ENCODE measurements around the gene KCNQ1. TPM values are rescaled to one million over a fixed set of nuclear protein-coding genes. Genes with fewer than 3 reads are reported as not detected.

Gene KCNQ1
- total and polyA plus RNA-seq, 2 experiments from 2014 or later, result 0.45 to 0.87 TPM

DNA sequence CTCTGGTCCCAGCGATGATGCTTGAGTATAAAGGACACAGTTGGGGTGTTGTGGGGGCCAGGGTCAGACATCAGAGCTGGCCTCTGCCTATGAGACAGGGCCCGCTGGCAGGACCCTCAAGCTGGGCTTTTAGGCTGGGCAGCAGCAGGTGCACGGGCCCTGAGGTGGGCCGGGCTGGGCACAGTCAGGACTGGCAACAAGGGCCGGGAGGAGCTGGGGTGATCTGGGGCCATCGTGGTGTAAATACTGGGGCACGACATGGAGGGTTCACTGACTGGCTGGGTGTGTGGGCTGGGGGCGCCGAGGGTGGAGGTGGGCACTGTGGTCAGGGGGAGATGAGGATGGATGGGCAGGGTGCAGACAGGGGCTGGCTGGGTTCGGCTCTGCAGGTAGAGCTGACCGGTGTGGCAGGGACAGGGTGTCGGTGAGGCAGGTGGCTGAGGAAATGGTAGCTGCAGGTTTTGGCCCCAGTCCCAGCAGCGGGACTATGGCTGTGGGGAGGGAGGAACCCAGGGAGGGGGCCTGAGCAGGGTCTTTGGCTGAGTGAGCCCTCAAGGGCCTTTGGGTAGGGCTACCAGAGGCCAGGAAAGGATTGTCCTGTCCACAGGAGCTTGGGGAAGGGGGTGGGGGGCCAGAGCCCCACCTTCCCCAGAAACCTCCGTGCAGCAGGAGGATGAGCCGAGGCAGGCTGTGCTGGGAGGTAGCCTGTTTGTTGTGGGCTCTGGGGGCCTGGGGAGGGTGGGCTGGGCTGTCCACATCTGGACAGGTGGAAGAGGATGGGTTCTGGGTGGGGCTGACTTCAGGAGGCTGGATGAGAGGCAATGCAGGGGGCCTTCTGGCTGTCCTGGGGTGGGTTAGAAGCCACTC is 81.4 kb downstream of the KCNQ1 start:
- no peaks in the 10 kb centered on the region for H3K9me3 Mint-ChIP-seq
- H3K27me3 Mint-ChIP-seq (ENCODE audit: insufficient read depth, low read depth, poor library complexity), result peaks cover 22% of the 10 kb centered on the region
- Histone ChIP-seq H3K36me3 (ENCODE audit: insufficient read depth) (no peaks in the 10 kb centered on the region), H4K20me1 (replicated peaks; ENCODE audit: insufficient read depth) (no peaks in the 10 kb centered on the region), H3K27me3 (ENCODE audit: insufficient read depth) (no peaks in the 10 kb centered on the region), H3K4me2 (no peak overlapping the region), H3K79me2 (replicated peaks; ENCODE audit: insufficient read depth) (no peaks in the 10 kb centered on the region), H3K4me1 (ENCODE audit: insufficient read depth) (no peaks in the 10 kb centered on the region), H2AFZ (no peak overlapping the region), H3K9me2 (ENCODE audit: insufficient read depth) (no peaks in the 10 kb centered on the region), H3F3A (replicated peaks; ENCODE audit: low read depth) (no peaks in the 10 kb centered on the region), H3K27ac (ENCODE audit: low read depth) (no peak overlapping the region), H3K4me3 (no peak overlapping the region)
- no peak for TF ChIP-seq STAT1 (IDR thresholded peaks at IDR 0.05; ENCODE audit: unreplicated experiment)
- TF ChIP-seq ZNF114 (CRISPR knock-in tag; IDR thresholded peaks at IDR 0.05), result no peak
- no peak for TF ChIP-seq EZH2 (IDR thresholded peaks at IDR 0.05; ENCODE audit: low read depth, unreplicated experiment)
- TF ChIP-seq ZNF331 (CRISPR knock-in tag; IDR thresholded peaks at IDR 0.05; ENCODE audit: low read depth), result no peak
- TF ChIP-seq, protein P1, sequence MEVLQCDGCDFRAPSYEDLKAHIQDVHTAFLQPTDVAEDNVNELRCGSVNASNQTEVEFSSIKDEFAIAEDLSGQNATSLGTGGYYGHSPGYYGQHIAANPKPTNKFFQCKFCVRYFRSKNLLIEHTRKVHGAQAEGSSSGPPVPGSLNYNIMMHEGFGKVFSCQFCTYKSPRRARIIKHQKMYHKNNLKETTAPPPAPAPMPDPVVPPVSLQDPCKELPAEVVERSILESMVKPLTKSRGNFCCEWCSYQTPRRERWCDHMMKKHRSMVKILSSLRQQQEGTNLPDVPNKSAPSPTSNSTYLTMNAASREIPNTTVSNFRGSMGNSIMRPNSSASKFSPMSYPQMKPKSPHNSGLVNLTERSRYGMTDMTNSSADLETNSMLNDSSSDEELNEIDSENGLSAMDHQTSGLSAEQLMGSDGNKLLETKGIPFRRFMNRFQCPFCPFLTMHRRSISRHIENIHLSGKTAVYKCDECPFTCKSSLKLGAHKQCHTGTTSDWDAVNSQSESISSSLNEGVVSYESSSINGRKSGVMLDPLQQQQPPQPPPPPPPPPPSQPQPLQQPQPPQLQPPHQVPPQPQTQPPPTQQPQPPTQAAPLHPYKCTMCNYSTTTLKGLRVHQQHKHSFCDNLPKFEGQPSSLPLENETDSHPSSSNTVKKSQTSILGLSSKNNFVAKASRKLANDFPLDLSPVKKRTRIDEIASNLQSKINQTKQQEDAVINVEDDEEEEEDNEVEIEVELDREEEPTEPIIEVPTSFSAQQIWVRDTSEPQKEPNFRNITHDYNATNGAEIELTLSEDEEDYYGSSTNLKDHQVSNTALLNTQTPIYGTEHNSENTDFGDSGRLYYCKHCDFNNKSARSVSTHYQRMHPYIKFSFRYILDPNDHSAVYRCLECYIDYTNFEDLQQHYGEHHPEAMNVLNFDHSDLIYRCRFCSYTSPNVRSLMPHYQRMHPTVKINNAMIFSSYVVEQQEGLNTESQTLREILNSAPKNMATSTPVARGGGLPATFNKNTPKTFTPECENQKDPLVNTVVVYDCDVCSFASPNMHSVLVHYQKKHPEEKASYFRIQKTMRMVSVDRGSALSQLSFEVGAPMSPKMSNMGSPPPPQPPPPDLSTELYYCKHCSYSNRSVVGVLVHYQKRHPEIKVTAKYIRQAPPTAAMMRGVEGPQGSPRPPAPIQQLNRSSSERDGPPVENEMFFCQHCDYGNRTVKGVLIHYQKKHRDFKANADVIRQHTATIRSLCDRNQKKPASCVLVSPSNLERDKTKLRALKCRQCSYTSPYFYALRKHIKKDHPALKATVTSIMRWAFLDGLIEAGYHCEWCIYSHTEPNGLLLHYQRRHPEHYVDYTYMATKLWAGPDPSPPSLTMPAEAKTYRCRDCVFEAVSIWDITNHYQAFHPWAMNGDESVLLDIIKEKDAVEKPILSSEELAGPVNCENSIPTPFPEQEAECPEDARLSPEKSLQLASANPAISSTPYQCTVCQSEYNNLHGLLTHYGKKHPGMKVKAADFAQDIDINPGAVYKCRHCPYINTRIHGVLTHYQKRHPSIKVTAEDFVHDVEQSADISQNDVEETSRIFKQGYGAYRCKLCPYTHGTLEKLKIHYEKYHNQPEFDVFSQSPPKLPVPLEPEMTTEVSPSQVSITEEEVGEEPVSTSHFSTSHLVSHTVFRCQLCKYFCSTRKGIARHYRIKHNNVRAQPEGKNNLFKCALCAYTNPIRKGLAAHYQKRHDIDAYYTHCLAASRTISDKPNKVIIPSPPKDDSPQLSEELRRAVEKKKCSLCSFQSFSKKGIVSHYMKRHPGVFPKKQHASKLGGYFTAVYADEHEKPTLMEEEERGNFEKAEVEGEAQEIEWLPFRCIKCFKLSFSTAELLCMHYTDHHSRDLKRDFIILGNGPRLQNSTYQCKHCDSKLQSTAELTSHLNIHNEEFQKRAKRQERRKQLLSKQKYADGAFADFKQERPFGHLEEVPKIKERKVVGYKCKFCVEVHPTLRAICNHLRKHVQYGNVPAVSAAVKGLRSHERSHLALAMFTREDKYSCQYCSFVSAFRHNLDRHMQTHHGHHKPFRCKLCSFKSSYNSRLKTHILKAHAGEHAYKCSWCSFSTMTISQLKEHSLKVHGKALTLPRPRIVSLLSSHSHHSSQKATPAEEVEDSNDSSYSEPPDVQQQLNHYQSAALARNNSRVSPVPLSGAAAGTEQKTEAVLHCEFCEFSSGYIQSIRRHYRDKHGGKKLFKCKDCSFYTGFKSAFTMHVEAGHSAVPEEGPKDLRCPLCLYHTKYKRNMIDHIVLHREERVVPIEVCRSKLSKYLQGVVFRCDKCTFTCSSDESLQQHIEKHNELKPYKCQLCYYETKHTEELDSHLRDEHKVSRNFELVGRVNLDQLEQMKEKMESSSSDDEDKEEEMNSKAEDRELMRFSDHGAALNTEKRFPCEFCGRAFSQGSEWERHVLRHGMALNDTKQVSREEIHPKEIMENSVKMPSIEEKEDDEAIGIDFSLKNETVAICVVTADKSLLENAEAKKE (CRISPR knock-in tag; IDR thresholded peaks at IDR 0.05), result no peak
- DNase-seq (ENCODE audit: low spot score) (no peak), ATAC-seq (no peak)
- no peaks in the 10 kb centered on the region for H3K36me3 Mint-ChIP-seq (ENCODE audit: low read depth)
- no peak overlapping the region for H3K27ac Mint-ChIP-seq
- H3K4me1 Mint-ChIP-seq, result no peaks in the 10 kb centered on the region; the same call in 2 of the 3 replicates
- no peak overlapping the region for H3K4me3 Mint-ChIP-seq

Measured in GM23338 (cell line).